Mucosa of descending colon (tissue), 3 donors: ENCODE measurements around the gene SLIT3. TPM values are rescaled to one million over a fixed set of nuclear protein-coding genes. Genes with fewer than 3 reads are reported as not detected.

Source experiments
- ATAC-seq: fragments of 200-7000 bp; cut with Tn5 transposase; one replicate; pipeline ENCODE4 v1.9.1; 2020; ENCODE audit warnings: mild to moderate bottlenecking, moderate library complexity
- DNase-seq, 3 donors: peaks; one replicate each; pipeline ENCODE4 v3.0.0-alpha.2; 2020
- H3K36me3 ChIP-seq: fragments of 200-600 bp; one replicate; pipeline ENCODE4 v1.8.0; 2021; ENCODE audit warnings: low read depth, mild to moderate bottlenecking
- H3K4me1 ChIP-seq: fragments of 200-600 bp; one replicate; pipeline ENCODE4 v1.8.0; 2021; ENCODE audit warnings: low read depth, mild to moderate bottlenecking
- H3K4me3 ChIP-seq: fragments of 200-600 bp; one replicate; pipeline ENCODE4 v1.8.0; 2021; ENCODE audit warnings: mild to moderate bottlenecking
- H3K9me3 ChIP-seq: fragments of 200-600 bp; one replicate; pipeline ENCODE4 v1.8.0; 2021; ENCODE audit warnings: mild to moderate bottlenecking
- intact Hi-C, 2 donors: fragments of 100-400 bp; cut with DNase I in 1 of 2; cut with micrococcal nuclease in 1 of 2; formaldehyde crosslinking; loops; one replicate each; pipeline versions ENCODE4 v1.11.0 to v1.11.1; 2022; cut with DNase I, micrococcal nuclease
- total RNA-seq, 3 donors: library from RNA; stranded (reverse); fragmentation: NEBNext Ultra II Directional in 2 of 3; extraction: Animal tissue kit (Norgen Biotek cat#: 25700) in 2 of 3; gene quantifications; one replicate each; pipeline versions ENCODE4 v1.2.1 to v1.2.4, GENCODE V29; 2021 to 2023
- TF ChIP-seq, protein P1 (sequence below): fragments of 200-600 bp; IDR thresholded peaks from one replicate; pipeline ENCODE4 v1.8.0; 2022; ENCODE audit warnings: antibody characterized with exemption, mild to moderate bottlenecking
- donor health status: DM: no; HTN: no; CAD: no; lungs with moderate emphysema.
- donor health status: DM: no; HTN: no; CAD: no.
- donor health status: DM: no; HTN: yes; CAD: no.

SLIT3 gene
- total RNA-seq, 3 donors from 2014 or later, result 4.2 to 25.5 (median 16.1) TPM

DNA sequence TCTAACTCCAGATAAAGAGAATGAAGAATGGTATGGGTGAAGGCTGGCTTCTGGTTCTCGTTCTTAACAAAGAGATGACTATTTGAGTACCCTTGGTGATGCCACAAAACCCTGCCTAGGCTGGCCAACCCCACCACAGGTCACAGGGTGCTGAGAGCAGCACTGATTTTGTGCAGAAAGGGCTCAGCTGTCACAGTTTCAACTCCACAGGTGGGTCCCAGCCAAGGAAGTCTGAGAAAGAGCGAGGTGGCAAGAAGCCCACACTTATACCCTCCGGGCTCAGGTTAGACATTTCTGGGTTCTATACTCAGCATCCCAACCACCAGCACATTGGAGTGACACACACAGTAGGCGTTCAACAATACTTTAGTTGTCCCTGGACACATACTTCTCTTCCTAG, 118.1 kb downstream of the SLIT3 start:
- intact Hi-C loops, result no loop called here
- ATAC-seq (no peak), DNase-seq (no peak)
- H3K4me1 ChIP-seq, result no peaks in the 10 kb centered on the region
- no peaks in the 10 kb centered on the region for H3K36me3 ChIP-seq
- no peaks in the 10 kb centered on the region for H3K9me3 ChIP-seq
- H3K4me3 ChIP-seq, result no peak overlapping the region
- TF ChIP-seq, protein P1, sequence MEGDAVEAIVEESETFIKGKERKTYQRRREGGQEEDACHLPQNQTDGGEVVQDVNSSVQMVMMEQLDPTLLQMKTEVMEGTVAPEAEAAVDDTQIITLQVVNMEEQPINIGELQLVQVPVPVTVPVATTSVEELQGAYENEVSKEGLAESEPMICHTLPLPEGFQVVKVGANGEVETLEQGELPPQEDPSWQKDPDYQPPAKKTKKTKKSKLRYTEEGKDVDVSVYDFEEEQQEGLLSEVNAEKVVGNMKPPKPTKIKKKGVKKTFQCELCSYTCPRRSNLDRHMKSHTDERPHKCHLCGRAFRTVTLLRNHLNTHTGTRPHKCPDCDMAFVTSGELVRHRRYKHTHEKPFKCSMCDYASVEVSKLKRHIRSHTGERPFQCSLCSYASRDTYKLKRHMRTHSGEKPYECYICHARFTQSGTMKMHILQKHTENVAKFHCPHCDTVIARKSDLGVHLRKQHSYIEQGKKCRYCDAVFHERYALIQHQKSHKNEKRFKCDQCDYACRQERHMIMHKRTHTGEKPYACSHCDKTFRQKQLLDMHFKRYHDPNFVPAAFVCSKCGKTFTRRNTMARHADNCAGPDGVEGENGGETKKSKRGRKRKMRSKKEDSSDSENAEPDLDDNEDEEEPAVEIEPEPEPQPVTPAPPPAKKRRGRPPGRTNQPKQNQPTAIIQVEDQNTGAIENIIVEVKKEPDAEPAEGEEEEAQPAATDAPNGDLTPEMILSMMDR, result no peak

DNA sequence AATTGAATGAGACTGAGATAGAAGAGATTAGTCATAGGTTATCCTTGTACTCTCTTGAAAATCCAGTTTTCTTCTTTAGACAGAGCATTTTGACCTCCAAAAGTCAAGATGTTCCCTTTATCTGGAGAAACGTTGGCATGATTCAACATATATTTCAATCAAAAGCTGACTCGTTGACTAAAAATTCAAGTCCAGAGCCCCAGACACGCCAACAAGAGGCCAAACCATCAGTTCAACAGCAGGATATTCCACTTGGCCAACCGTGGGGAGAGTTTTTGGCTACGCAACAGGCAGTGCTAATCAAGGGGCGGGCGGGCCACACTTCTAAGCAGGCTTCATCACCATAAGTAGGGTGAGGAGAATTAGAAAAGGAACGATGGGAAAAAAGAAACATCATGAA, 119.1 kb downstream of the SLIT3 start:
- Histone ChIP-seq H3K4me3 (no peak overlapping the region), H3K4me1 (no peaks in the 10 kb centered on the region), H3K9me3 (no peaks in the 10 kb centered on the region), H3K36me3 (no peaks in the 10 kb centered on the region)
- intact Hi-C loops, result no loop called here
- TF ChIP-seq, protein P1, result no peak
- no peak for ATAC-seq
- no peak for DNase-seq

DNA sequence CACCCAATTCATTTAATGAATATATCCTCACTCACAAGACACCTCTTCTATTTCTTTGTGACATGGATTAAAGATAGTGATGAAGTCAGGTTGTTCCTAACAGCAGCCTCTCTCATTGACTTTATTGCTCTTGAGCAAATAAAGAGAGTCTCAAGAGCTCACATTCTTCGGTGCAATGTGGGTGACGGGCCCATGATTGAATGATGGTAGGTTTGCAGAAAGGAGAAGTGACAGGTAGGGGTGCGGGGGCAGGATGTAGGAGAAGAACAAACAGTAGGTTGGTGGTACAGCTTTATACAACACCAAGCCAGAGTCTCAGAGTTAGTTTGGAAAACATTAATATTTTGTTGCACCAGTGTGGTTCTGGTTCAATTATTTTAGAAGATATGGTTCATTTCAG, 122.2 kb downstream of the SLIT3 start:
- H3K36me3 ChIP-seq, result no peaks in the 10 kb centered on the region
- TF ChIP-seq, protein P1, result no peak
- H3K9me3 ChIP-seq, result no peaks in the 10 kb centered on the region
- intact Hi-C loops, result no loop called here
- no peak for ATAC-seq
- no peak for DNase-seq
- H3K4me1 ChIP-seq, result no peaks in the 10 kb centered on the region
- H3K4me3 ChIP-seq, result no peak overlapping the region

DNA sequence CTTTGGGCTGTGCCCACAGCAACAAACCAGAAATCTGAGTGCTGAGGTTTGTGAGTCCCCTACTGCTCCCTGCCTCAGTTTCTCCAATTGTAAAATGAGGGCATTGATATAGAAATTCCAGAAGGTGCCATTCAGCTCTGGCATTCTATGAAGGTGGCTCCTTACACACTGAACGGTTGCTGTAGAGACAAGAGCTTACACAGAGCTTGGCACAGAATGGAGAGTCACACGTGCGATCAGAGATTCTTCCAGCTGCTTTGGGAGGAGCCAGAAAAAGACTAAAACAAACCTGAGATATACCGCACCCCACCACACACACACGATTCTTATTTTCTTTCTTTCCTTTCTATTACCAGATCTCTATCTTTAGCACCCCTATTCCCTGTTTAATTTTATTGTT, 122.7 kb downstream of the SLIT3 start:
- DNase-seq (no peak), ATAC-seq (no peak)
- intact Hi-C loops, result no loop called here
- H3K9me3 ChIP-seq, result no peaks in the 10 kb centered on the region
- TF ChIP-seq, protein P1, result no peak
- no peak overlapping the region for H3K4me3 ChIP-seq
- H3K36me3 ChIP-seq, result no peaks in the 10 kb centered on the region
- no peaks in the 10 kb centered on the region for H3K4me1 ChIP-seq

DNA sequence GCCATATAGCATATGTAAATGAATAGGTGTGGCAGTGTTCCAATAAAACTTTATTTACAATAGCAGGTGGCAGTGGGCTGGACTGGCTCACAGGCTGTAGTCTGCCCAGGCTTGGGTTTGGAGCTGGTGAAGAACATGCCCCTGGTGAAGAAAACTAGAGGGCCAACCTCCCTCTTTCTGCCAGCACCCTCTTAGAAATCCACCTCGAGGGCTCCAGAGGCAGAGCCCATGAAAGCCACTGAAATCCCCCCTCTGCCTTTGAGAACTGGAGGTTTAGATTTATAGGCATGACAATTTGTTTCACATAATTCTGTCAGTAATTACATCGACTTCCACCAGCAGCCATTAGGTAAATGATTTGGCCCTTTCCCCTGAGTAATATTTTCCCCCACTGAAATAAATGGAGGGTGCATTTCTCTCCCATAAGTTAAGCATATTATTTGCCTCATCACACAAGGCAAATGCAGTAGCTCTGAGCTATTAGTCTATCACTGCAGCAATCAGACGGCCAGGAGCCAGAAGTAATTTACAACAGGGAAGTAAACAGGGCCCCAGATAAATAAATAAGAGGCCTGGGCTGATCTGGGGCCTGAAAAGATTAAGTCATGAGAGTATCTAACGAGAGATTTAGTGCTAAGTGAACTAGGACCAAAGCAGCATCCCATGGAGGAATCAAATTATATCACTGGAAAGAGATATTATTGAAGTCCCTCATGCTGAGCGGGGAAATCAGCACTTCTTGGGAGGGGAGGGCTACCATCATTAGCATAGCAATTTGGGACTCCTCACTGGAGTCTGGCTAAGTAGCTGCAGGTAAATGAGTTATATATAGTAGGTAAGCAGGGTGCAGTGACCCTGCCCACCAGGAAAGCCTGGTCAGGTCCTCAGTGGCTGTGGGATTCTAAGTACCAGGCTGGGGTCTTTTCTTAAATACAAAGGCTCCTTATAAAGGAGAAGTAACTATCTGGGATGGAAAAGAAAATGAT, 123.9 kb downstream of the SLIT3 start:
- Histone ChIP-seq H3K9me3 (no peaks in the 10 kb centered on the region), H3K36me3 (no peaks in the 10 kb centered on the region), H3K4me3 (no peak overlapping the region), H3K4me1 (no peaks in the 10 kb centered on the region)
- no peak for DNase-seq
- TF ChIP-seq, protein P1, result no peak
- intact Hi-C loops, result no loop called here
- ATAC-seq, result no peak
